A549 (cell line): ENCODE results near the gene NNT.

Source experiments
- CTCF ChIP-seq: fragments of >200 bp; sonication (Bioruptor Twin); formaldehyde crosslinking; IDR thresholded peaks from 3 replicates; pipeline ENCODE4 v1.5.1; 2016
- KDM1A ChIP-seq: fragments of 200-600 bp; sonication (generic); IDR thresholded peaks from 2 replicates; pipeline ENCODE4 v1.6.1; 2016; ENCODE audit warnings: low read depth, mild to moderate bottlenecking
- MAFK ChIP-seq: fragments of 450-650 bp; IDR thresholded peaks from 2 replicates; pipeline ENCODE4 v1.6.1; 2014; ENCODE audit not compliant: partially characterized antibody
- RFX5 ChIP-seq: fragments of 450-650 bp; IDR thresholded peaks from 2 replicates; pipeline ENCODE4 v1.7.1; 2014; ENCODE audit warnings: antibody characterized with exemption, mild to moderate bottlenecking, moderate library complexity

GRCh38 chr5:43664501-43665040 is 61.6 kb downstream of the NNT start:
- TF ChIP-seq CTCF (no peak), KDM1A (no peak), MAFK (no peak), RFX5 (no peak)
